Measurements from ENCODE around the gene CREBBP.

Gene CREBBP

GRCh38 chr16:3861808-3862451 is 18.6 kb downstream of the CREBBP start:
- no peak for TF ChIP-seq EP300 (IDR thresholded peaks at IDR 0.05; ENCODE audit: borderline replicate concordance)
- no peak for TF ChIP-seq YY1 (IDR thresholded peaks at IDR 0.05; ENCODE audit: low read depth)
- no peak for TF ChIP-seq CREB1 (IDR thresholded peaks at IDR 0.05; ENCODE audit: low read depth)
- no peak for TF ChIP-seq TAF1 (IDR thresholded peaks at IDR 0.05; ENCODE audit: low read depth)
- no peak for TF ChIP-seq MAX (IDR thresholded peaks at IDR 0.05)
- no peak for TF ChIP-seq FOXM1 (IDR thresholded peaks at IDR 0.05; ENCODE audit: borderline replicate concordance, low read depth)
- TF ChIP-seq TEAD4 (IDR thresholded peaks at IDR 0.05), result no peak
- no peak for TF ChIP-seq REST (IDR thresholded peaks at IDR 0.05; ENCODE audit: low read depth)
- TF ChIP-seq ZBTB7A (IDR thresholded peaks at IDR 0.05; ENCODE audit: low read depth), result no peak
- no peak for TF ChIP-seq RAD21 (IDR thresholded peaks at IDR 0.05; ENCODE audit: low read depth)
- TF ChIP-seq USF1 (IDR thresholded peaks at IDR 0.05), result no peak

- TF ChIP-seq USF1 (IDR thresholded peaks at IDR 0.05), result no peak
Measured at GRCh38 chr16:3859889-3860288, 20.6 kb downstream of the CREBBP start.

GRCh38 chr16:3858801-3859200 is 21.7 kb downstream of the CREBBP start:
- TF ChIP-seq TCF12 (IDR thresholded peaks at IDR 0.05; ENCODE audit: low read depth) (no peak), EGR1 (IDR thresholded peaks at IDR 0.05) (no peak), MAX (IDR thresholded peaks at IDR 0.05) (no peak), REST (IDR thresholded peaks at IDR 0.05; ENCODE audit: low read depth) (no peak), FOXM1 (IDR thresholded peaks at IDR 0.05; ENCODE audit: borderline replicate concordance, low read depth) (no peak), ZBTB7A (IDR thresholded peaks at IDR 0.05; ENCODE audit: low read depth) (no peak), TAF1 (IDR thresholded peaks at IDR 0.05; ENCODE audit: low read depth) (no peak), YY1 (IDR thresholded peaks at IDR 0.05; ENCODE audit: low read depth) (no peak)

- TF ChIP-seq CEBPB (IDR thresholded peaks at IDR 0.05) (no peak), RAD21 (IDR thresholded peaks at IDR 0.05; ENCODE audit: low read depth) (no peak), MAX (IDR thresholded peaks at IDR 0.05) (no peak), EP300 (IDR thresholded peaks at IDR 0.05; ENCODE audit: borderline replicate concordance) (no peak), ZBTB7A (IDR thresholded peaks at IDR 0.05; ENCODE audit: low read depth) (no peak), CREB1 (IDR thresholded peaks at IDR 0.05; ENCODE audit: low read depth) (no peak), TCF12 (IDR thresholded peaks at IDR 0.05; ENCODE audit: low read depth) (no peak), YY1 (IDR thresholded peaks at IDR 0.05; ENCODE audit: low read depth) (no peak), FOXM1 (IDR thresholded peaks at IDR 0.05; ENCODE audit: borderline replicate concordance, low read depth) (no peak), NFIC (IDR thresholded peaks at IDR 0.05) (no peak), REST (IDR thresholded peaks at IDR 0.05; ENCODE audit: low read depth) (no peak), TEAD4 (IDR thresholded peaks at IDR 0.05) (no peak), EGR1 (IDR thresholded peaks at IDR 0.05) (no peak), USF1 (IDR thresholded peaks at IDR 0.05) (no peak), TAF1 (IDR thresholded peaks at IDR 0.05; ENCODE audit: low read depth) (no peak)
Measured at GRCh38 chr16:3857189-3858043, 23.1 kb downstream of the CREBBP start.

All from Ishikawa (cell line).